ENCODE measurements around the gene KRT72.

DNA sequence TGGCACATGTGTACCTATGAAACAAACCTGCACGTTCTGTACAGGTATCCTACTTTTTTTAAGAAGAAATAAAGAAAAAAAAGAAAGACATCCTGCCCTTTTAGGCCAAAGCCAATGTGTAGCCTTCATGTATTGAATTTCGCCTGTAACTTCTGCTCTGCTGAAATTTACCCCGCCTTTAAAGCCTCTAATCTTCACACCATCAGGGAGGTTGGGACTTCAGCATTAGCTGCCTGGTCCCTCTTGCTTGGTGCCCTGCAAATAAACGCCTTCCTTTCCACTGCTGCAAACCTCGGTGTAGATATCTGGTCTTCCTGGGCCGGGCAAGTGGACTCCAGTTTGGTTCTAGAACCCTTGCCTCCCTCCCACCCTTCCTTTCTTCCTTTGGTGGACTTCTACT is 45.7 kb downstream of the KRT72 start:
- TF ChIP-seq, protein P1, sequence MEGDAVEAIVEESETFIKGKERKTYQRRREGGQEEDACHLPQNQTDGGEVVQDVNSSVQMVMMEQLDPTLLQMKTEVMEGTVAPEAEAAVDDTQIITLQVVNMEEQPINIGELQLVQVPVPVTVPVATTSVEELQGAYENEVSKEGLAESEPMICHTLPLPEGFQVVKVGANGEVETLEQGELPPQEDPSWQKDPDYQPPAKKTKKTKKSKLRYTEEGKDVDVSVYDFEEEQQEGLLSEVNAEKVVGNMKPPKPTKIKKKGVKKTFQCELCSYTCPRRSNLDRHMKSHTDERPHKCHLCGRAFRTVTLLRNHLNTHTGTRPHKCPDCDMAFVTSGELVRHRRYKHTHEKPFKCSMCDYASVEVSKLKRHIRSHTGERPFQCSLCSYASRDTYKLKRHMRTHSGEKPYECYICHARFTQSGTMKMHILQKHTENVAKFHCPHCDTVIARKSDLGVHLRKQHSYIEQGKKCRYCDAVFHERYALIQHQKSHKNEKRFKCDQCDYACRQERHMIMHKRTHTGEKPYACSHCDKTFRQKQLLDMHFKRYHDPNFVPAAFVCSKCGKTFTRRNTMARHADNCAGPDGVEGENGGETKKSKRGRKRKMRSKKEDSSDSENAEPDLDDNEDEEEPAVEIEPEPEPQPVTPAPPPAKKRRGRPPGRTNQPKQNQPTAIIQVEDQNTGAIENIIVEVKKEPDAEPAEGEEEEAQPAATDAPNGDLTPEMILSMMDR (IDR thresholded peaks at IDR 0.05 in 8 of 11, conservative IDR thresholded peaks at IDR 0.05 in 3 of 11), result no peak
- no peak for TF ChIP-seq POLR2A (IDR thresholded peaks at IDR 0.05)

All from spleen (tissue), 7 donors.